GM12864 (cell line): ENCODE measurements around the gene CYBA.

ENCODE experiments used
- DNase-seq: peaks from one replicate; pipeline ENCODE4 v3.0.0-alpha.2; 2011; ENCODE audit warnings: low read depth
- H3K4me3 ChIP-seq: 2 replicates; pipeline ENCODE4 v1.5.1; 2011; ENCODE audit warnings: mild to moderate bottlenecking, low read depth, low read length, control low read depth
- CTCF ChIP-seq: IDR thresholded peaks from 2 replicates; pipeline ENCODE4 v1.5.1; 2011; ENCODE audit warnings: low read depth, mild to moderate bottlenecking, moderate library complexity, low read length, control low read depth, inconsistent platforms; ENCODE audit errors: missing control alignments

Gene CYBA

GRCh38 chr16:88651276-88651988, 579 bp upstream of the CYBA start:
- peak; percentile 85 for DNase-seq
- no peak for TF ChIP-seq CTCF

GRCh38 chr16:88649924-88650748, 717 bp downstream of the CYBA start:
- TF ChIP-seq CTCF, result no peak
- peak overlapping the region; percentile 94 for H3K4me3 ChIP-seq
- no peak for DNase-seq

More at GRCh38 chr16:88651276-88651988, 579 bp upstream of the CYBA start:
- H3K4me3 ChIP-seq, result peak overlapping the region; percentile 94

GRCh38 chr16:88649195-88649923, 1.5 kb downstream of the CYBA start:
- DNase-seq, result no peak
- peak overlapping the region; percentile 94 for H3K4me3 ChIP-seq
- no peak for TF ChIP-seq CTCF

- H3K4me3 ChIP-seq, result no peak overlapping the region
- DNase-seq, result no peak
- TF ChIP-seq CTCF, result no peak
Measured at GRCh38 chr16:88647178-88648070, 3.4 kb downstream of the CYBA start.

- H3K4me3 ChIP-seq, result no peak overlapping the region
- no peak for DNase-seq
- no peak for TF ChIP-seq CTCF
Measured at GRCh38 chr16:88646345-88647034, 4.4 kb downstream of the CYBA start.

- no peak for TF ChIP-seq CTCF
- H3K4me3 ChIP-seq, result no peak overlapping the region
- DNase-seq, result no peak
Measured at GRCh38 chr16:88645941-88646340, 4.9 kb downstream of the CYBA start.
